Mesothelial cell of epicardium (in vitro differentiated cells): ENCODE results near the gene URB1. TPM values are rescaled to one million over a fixed set of nuclear protein-coding genes. Genes with fewer than 3 reads are reported as not detected.
A peak's percentile ranks its signal among the peaks of the same experiment; 100 is the strongest.
"Not testable (repeated sequence)": the region's sequence is repeated elsewhere in the genome, so short reads cannot be mapped to it uniquely, and the experiment has no call there.

Source experiments
- DNase-seq, 2 experiments: peaks; one replicate each; pipeline ENCODE4 v3.0.0; 2021; ENCODE audit warnings: low spot score in 2 of 2; ENCODE audit not compliant: unreplicated experiment in 2 of 2
- H3K27ac Mint-ChIP-seq: 2 replicates; pipeline ENCODE4 v1.8.0; 2021; ENCODE audit warnings: mixed read lengths
- H3K27me3 Mint-ChIP-seq: 2 replicates; pipeline ENCODE4 v1.8.0; 2021; ENCODE audit warnings: low read depth, mixed read lengths
- H3K36me3 Mint-ChIP-seq: 2 replicates; pipeline ENCODE4 v1.8.0; 2021; ENCODE audit warnings: mixed read lengths
- H3K4me1 Mint-ChIP-seq: 2 replicates; pipeline ENCODE4 v1.8.0; 2021; ENCODE audit warnings: mixed read lengths
- H3K4me3 Mint-ChIP-seq: 2 replicates; pipeline ENCODE4 v1.8.0; 2021; ENCODE audit warnings: mild to moderate bottlenecking, moderate library complexity, mixed read lengths
- H3K9me3 Mint-ChIP-seq: 2 replicates; pipeline ENCODE4 v1.8.0; 2021; ENCODE audit warnings: mixed read lengths
- CTCF ChIP-seq: fragments of 200-600 bp; sonication (generic); IDR thresholded peaks from one replicate; pipeline ENCODE4 v1.5.0; 2021; ENCODE audit warnings: antibody characterized with exemption; ENCODE audit not compliant: unreplicated experiment
- total RNA-seq: library from RNA; stranded (reverse); gene quantifications from 3 replicates; pipeline ENCODE4 v1.2.1, GENCODE V29; 2021

The URB1 gene
- total RNA-seq, 1 donor from 2014 or later: 21.8 TPM

GRCh38 chr21:32279377-32279680, 113.5 kb downstream of the URB1 start:
- Mint-ChIP-seq H3K27me3 (no peaks in the 10 kb centered on the region), H3K4me3 (peak overlapping the region; percentile 100), H3K36me3 (no peaks in the 10 kb centered on the region), H3K27ac (peak overlapping the region; percentile 96), H3K4me1 (peaks cover 15% of the 10 kb centered on the region), H3K9me3 (no peaks in the 10 kb centered on the region)
- TF ChIP-seq CTCF: no peak
- no peak for DNase-seq

- H3K4me3 Mint-ChIP-seq: peak within 1 kb of the TSS; percentile 100
- peaks cover 15% of the 10 kb centered on the region for H3K4me1 Mint-ChIP-seq
- H3K27me3 Mint-ChIP-seq: no peaks in the 10 kb centered on the region
- peak within 1 kb of the TSS; percentile 96 for H3K27ac Mint-ChIP-seq
- DNase-seq: peak; percentile 95 to 99
- H3K36me3 Mint-ChIP-seq: no peaks in the 10 kb centered on the region
- TF ChIP-seq CTCF: no peak
- no peaks in the 10 kb centered on the region for H3K9me3 Mint-ChIP-seq
Measured at GRCh38 chr21:32278518-32279376, 114.1 kb downstream of the URB1 start, which contains the start of gene MIS18A. MIS18A (minus strand) TSS chr21:32279049; CDS start chr21:32279014, 35 bp downstream.

- Mint-ChIP-seq H3K9me3 (no peaks in the 10 kb centered on the region), H3K4me3 (peak overlapping the region; percentile 100), H3K27ac (peak overlapping the region; percentile 96), H3K36me3 (no peaks in the 10 kb centered on the region), H3K4me1 (peaks cover 15% of the 10 kb centered on the region), H3K27me3 (no peaks in the 10 kb centered on the region)
- no peak for DNase-seq
- TF ChIP-seq CTCF: no peak
Measured at GRCh38 chr21:32278103-32278502, 114.7 kb downstream of the URB1 start.

- DNase-seq: no peak
- Mint-ChIP-seq H3K9me3 (no peaks in the 10 kb centered on the region), H3K36me3 (no peaks in the 10 kb centered on the region), H3K27me3 (no peaks in the 10 kb centered on the region), H3K4me3 (no peak overlapping the region), H3K27ac (no peak overlapping the region), H3K4me1 (peaks cover 15% of the 10 kb centered on the region)
- TF ChIP-seq CTCF: no peak
Measured at GRCh38 chr21:32276671-32277070, 116.1 kb downstream of the URB1 start.

GRCh38 chr21:32270748-32271147, 122.1 kb downstream of the URB1 start:
- Mint-ChIP-seq H3K4me1 (no peaks in the 10 kb centered on the region), H3K4me3 (no peak overlapping the region), H3K36me3 (peaks cover 10% of the 10 kb centered on the region), H3K27me3 (no peaks in the 10 kb centered on the region), H3K9me3 (no peaks in the 10 kb centered on the region), H3K27ac (no peak overlapping the region)
- DNase-seq: no peak
- TF ChIP-seq CTCF: no peak

- not testable (repeated sequence) for H3K27ac Mint-ChIP-seq, H3K4me1 Mint-ChIP-seq, H3K9me3 Mint-ChIP-seq, DNase-seq, H3K4me3 Mint-ChIP-seq, H3K27me3 Mint-ChIP-seq
- H3K36me3 Mint-ChIP-seq: peaks cover 10% of the 10 kb centered on the region
Measured at GRCh38 chr21:32265321-32265720, 127.5 kb downstream of the URB1 start.
